Stimulated activated CD8-positive, alpha-beta memory T cell treated with anti-CD3 and anti-CD28 coated beads, Interleukin-4, amount 100 ng/mL, for 48 hours (primary cell): ENCODE results near the gene GRK6.
A peak's percentile ranks its signal among the peaks of the same experiment; 100 is the strongest.

Experiments used
- DNase-seq: peaks from one replicate; pipeline ENCODE4 v3.0.0-alpha.2; 2020

The GRK6 gene

GRCh38 chr5:177490311-177490991 lies 64.0 kb downstream of the GRK6 start:
- DNase-seq = no peak

GRCh38 chr5:177490992-177491391 lies 64.5 kb downstream of the GRK6 start:
- DNase-seq = no peak

GRCh38 chr5:177491429-177491945 lies 65.0 kb downstream of the GRK6 start:
- DNase-seq = peak; percentile 69

GRCh38 chr5:177491983-177492746 lies 65.7 kb downstream of the GRK6 start:
- DNase-seq = no peak
